ENCODE results near the gene NSA2. TPM values are rescaled to one million over a fixed set of nuclear protein-coding genes. Genes with fewer than 3 reads are reported as not detected.

The NSA2 gene
- total RNA-seq, 1 donor from 2014 or later: 66.0 TPM

- DNase-seq (ENCODE audit: low spot score): no peak
Measured at GRCh38 chr5:74816875-74817274, 49.8 kb downstream of the NSA2 start.

- no peak for DNase-seq (ENCODE audit: low spot score)
Measured at GRCh38 chr5:74822288-74822687, 55.2 kb downstream of the NSA2 start.

- no peak for DNase-seq (ENCODE audit: low spot score)
Measured at GRCh38 chr5:74829413-74829812, 62.4 kb downstream of the NSA2 start.

Other genes starting within 250 kb of the NSA2 start
- gene ENC1, start 126.5 kb upstream of the NSA2 start, total RNA-seq: 48.5 TPM
- 101 TPM for gene HEXB, start 82.0 kb upstream of the NSA2 start, total RNA-seq
- gene GFM2, start 132 bp upstream of the NSA2 start, total RNA-seq: 31.0 TPM
- 15.2 TPM for gene FAM169A, start 99.1 kb downstream of the NSA2 start, total RNA-seq

All from ureter (tissue), 1 donor.